ENCODE measurements around the gene PSMD2.

PSMD2 gene

DNA sequence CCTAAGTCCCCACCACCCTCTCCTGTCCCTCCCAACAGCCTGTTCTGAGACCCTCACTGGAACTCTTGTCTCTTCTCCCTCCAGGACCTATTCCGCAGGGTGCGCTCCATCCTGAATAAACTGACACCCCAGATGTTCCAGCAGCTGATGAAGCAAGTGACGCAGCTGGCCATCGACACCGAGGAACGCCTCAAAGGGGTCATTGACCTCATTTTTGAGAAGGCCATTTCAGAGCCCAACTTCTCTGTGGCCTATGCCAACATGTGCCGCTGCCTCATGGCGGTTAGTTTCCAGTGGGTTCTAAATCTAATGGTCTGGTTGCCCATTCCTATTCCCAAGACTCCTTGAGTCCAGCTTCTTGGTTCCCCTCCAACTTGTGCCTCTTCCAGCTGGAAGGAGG, 24.7 kb downstream of the PSMD2 start:
- TF ChIP-seq, protein P1, sequence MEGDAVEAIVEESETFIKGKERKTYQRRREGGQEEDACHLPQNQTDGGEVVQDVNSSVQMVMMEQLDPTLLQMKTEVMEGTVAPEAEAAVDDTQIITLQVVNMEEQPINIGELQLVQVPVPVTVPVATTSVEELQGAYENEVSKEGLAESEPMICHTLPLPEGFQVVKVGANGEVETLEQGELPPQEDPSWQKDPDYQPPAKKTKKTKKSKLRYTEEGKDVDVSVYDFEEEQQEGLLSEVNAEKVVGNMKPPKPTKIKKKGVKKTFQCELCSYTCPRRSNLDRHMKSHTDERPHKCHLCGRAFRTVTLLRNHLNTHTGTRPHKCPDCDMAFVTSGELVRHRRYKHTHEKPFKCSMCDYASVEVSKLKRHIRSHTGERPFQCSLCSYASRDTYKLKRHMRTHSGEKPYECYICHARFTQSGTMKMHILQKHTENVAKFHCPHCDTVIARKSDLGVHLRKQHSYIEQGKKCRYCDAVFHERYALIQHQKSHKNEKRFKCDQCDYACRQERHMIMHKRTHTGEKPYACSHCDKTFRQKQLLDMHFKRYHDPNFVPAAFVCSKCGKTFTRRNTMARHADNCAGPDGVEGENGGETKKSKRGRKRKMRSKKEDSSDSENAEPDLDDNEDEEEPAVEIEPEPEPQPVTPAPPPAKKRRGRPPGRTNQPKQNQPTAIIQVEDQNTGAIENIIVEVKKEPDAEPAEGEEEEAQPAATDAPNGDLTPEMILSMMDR (IDR thresholded peaks at IDR 0.05; ENCODE audit: low read depth, low read length, missing control alignments): no peak
- no peak for DNase-seq (ENCODE audit: extremely low read depth, low read depth)
- H3K4me3 ChIP-seq (replicated peaks; ENCODE audit: low read depth, low read length): no peak overlapping the region

DNA sequence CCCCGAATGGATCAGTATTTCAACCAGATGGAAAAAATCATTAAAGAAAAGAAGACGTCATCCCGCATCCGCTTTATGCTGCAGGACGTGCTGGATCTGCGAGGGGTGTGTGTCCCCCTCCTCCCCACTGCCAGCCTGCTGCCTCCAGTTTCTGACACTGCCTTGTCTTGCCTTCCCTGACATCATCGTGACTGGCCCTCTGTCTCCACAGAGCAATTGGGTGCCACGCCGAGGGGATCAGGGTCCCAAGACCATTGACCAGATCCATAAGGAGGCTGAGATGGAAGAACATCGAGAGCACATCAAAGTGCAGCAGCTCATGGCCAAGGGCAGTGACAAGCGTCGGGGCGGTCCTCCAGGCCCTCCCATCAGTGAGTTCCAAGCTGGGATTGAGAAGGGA, 26.2 kb downstream of the PSMD2 start:
- TF ChIP-seq, protein P1 (IDR thresholded peaks at IDR 0.05; ENCODE audit: low read depth, low read length, missing control alignments): no peak
- no peak overlapping the region for H3K4me3 ChIP-seq (replicated peaks; ENCODE audit: low read depth, low read length)
- DNase-seq (ENCODE audit: extremely low read depth, low read depth): no peak

DNA sequence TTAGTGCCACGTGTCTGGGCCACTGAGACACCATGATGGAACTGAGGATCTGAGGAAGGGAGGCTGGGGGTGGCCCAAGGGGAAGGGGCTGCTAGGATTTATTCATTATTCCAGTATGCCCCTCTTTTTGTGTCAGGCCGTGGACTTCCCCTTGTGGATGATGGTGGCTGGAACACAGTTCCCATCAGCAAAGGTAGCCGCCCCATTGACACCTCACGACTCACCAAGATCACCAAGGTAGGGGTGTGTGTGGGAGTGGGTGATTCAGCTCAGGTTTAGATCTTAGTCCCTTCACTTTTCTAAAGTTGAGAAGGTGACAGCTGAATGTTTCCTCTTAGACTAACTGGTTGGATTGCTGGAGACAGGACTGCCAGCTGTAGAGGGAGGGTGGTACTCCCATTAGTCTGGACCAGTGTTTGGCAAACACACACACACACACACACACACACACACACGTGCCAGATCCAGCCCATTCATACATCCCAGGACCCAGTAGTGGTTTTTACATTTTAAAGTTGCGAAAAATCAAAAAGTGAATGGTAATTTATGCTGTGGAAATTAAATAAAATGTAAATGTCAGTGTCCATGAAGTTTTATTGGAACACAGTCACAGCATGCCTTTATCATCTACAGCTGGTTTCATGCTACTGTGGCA, 26.8 kb downstream of the PSMD2 start:
- TF ChIP-seq, protein P1 (IDR thresholded peaks at IDR 0.05; ENCODE audit: low read depth, low read length, missing control alignments): no peak
- no peak overlapping the region for H3K4me3 ChIP-seq (replicated peaks; ENCODE audit: low read depth, low read length)
- DNase-seq (ENCODE audit: extremely low read depth, low read depth): no peak

DNA sequence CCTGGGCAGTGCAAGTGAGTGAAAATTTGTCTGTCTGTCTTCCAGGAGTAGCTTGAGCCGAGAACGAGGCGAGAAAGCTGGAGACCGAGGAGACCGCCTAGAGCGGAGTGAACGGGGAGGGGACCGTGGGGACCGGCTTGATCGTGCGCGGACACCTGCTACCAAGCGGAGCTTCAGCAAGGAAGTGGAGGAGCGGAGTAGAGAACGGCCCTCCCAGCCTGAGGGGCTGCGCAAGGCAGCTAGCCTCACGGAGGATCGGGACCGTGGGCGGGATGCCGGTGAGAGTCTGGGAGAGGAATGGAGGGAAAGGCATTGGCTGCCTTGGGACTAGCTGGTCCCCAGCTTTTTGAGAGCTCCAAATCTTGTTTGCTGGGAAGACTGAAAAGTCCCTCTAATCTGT, 28.1 kb downstream of the PSMD2 start:
- TF ChIP-seq, protein P1 (IDR thresholded peaks at IDR 0.05; ENCODE audit: low read depth, low read length, missing control alignments): no peak
- DNase-seq (ENCODE audit: extremely low read depth, low read depth): no peak
- no peak overlapping the region for H3K4me3 ChIP-seq (replicated peaks; ENCODE audit: low read depth, low read length)

DNA sequence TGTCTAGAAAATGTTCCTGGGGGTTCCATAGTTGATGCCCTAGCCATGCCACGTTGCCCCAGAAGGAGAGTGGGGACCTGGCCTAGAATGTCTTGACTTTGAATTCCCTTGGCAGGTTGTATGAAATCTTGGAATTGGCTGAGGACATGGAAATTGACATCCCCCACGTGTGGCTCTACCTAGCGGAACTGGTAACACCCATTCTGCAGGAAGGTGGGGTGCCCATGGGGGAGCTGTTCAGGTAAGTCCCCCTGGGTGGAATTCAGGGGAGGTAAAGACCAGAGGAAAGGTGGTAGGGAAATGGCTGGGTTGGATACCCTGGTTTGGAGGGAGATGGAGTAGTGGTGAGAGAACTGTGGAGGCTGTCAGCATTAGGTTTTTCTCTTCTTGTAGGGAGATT, 29.5 kb downstream of the PSMD2 start:
- no peak for DNase-seq (ENCODE audit: extremely low read depth, low read depth)
- TF ChIP-seq, protein P1 (IDR thresholded peaks at IDR 0.05; ENCODE audit: low read depth, low read length, missing control alignments): no peak
- H3K4me3 ChIP-seq (replicated peaks; ENCODE audit: low read depth, low read length): no peak overlapping the region

DNA sequence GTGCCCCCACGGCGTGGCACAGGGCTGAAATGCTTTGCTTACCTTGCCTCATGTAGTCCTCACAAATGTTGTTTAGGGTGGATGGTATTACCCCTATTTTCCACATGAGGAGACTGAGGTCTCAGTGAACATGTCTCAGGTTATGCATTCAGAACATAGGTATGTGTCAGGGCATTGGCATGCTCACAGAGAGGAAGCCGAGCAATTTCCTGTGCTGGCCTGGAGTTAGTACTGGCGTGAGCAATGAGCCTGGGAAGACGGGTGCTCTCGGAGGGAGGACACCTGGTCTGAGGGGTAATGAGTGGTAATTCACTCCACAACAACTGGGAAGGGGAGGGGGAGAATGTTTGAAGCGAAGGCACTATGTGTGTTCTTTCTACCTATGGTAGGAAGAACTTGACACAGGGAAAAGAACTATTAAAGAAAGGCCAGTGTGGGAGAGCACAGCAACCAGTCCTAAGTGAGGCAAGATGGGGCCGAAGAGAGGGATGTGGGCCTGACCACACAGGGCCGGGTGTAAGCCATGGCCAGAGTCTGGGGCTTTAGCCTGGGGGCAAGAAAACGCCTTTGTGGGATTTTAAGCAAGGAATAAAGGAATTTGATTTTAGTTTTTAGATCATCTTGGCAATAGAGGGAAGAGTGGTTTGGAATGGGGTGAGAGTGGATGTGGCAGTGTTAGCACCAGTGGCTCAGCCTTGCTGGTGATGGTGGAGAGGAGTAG, 33.5 kb downstream of the PSMD2 start:
- DNase-seq (ENCODE audit: extremely low read depth, low read depth): no peak
- TF ChIP-seq, protein P1 (IDR thresholded peaks at IDR 0.05; ENCODE audit: low read depth, low read length, missing control alignments): no peak
- no peak overlapping the region for H3K4me3 ChIP-seq (replicated peaks; ENCODE audit: low read depth, low read length)
